Psoas muscle (tissue), 8 donors: ENCODE measurements around the gene SELENOV. TPM values are rescaled to one million over a fixed set of nuclear protein-coding genes. Genes with fewer than 3 reads are reported as not detected.

ENCODE experiments used
- ATAC-seq, 4 donors: fragments of 200-7000 bp; cut with Tn5 transposase; one replicate each; pipeline ENCODE4 v1.9.1; 2020; ENCODE audit warnings: moderate library complexity in 3 of 4, mild to moderate bottlenecking in 2 of 4
- DNase-seq, 2 donors: peaks; one replicate each; pipeline ENCODE4 v3.0.0-alpha.2; 2020
- H3K27ac ChIP-seq: fragments of 200-600 bp; one replicate; pipeline ENCODE4 v1.8.0; 2022
- H3K27me3 ChIP-seq, 3 donors: fragments of 200-600 bp in 1 of 3; one replicate each; pipeline versions ENCODE4 v1.6.1 to v1.8.0; 2013 to 2022; ENCODE audit warnings: low read length in 2 of 3, mild to moderate bottlenecking in 2 of 3, moderate library complexity in 1 of 3; ENCODE audit not compliant: insufficient read depth in 3 of 3
- H3K36me3 ChIP-seq, 2 donors: fragments of 200-600 bp in 1 of 2; one replicate each; pipeline versions ENCODE4 v1.6.1 to v1.8.0; 2013 to 2022; ENCODE audit warnings: low read depth in 1 of 2, mild to moderate bottlenecking in 1 of 2, moderate library complexity in 1 of 2; ENCODE audit not compliant: insufficient read depth in 1 of 2
- H3K4me1 ChIP-seq: fragments of 200-600 bp; one replicate; pipeline ENCODE4 v1.8.0; 2022
- H3K4me3 ChIP-seq: fragments of 200-600 bp; one replicate; pipeline ENCODE4 v1.8.0; 2022; ENCODE audit warnings: mild to moderate bottlenecking
- H3K9me3 ChIP-seq: fragments of 200-600 bp; one replicate; pipeline ENCODE4 v1.8.0; 2022
- WGBS, 3 donors: extraction: QIAGEN DNeasy Blood & Tissue Kit; methylation state at CpG; one replicate each; pipeline versions ENCODE4 v1.1.6 to v1.1.7; 2013; 5-methylcytosine and 5-hydroxymethylcytosine counted together
- intact Hi-C, 2 donors: fragments of 100-400 bp; cut with DNase I; formaldehyde crosslinking; loops; one replicate each; pipeline versions ENCODE4 v1.11.0 to v1.14.2; 2022
- polyA plus RNA-seq, 3 donors: library from polyadenylated mRNA; stranded (reverse); fragments of 200-250 nt; gene quantifications; one replicate each; pipeline ENCODE4 v1.2.3, GENCODE V29; 2013
- total RNA-seq, 4 donors: library from RNA; stranded (reverse); fragmentation: NEBNext Ultra II Directional in 2 of 4; extraction: Animal tissue kit (Norgen Biotek cat#: 25700) in 2 of 4; gene quantifications; one replicate each; pipeline versions ENCODE4 v1.2.1 to v1.2.4, GENCODE V29; 2021 to 2023
- TF ChIP-seq, protein P1 (sequence below): fragments of 200-600 bp; IDR thresholded peaks from one replicate; pipeline ENCODE4 v1.8.0; 2022; ENCODE audit warnings: antibody characterized with exemption
- donor health status: healthy with polysubstance abuse.
- donor health status: DM: no; HTN: no; CAD: no; lungs with moderate emphysema.
- donor health status: Bipolar disorder and iron deficiency.
- donor health status: healthy.
- donor health status: DM: yes; HTN: yes; CAD: no.
- donor health status: DM: no; HTN: no; CAD: no.
- donor health status: DM: no; HTN: no; CAD: no.
- donor health status: DM: yes; HTN: yes; CAD: no.

SELENOV gene
- total and polyA plus RNA-seq, 7 donors: not detected

DNA sequence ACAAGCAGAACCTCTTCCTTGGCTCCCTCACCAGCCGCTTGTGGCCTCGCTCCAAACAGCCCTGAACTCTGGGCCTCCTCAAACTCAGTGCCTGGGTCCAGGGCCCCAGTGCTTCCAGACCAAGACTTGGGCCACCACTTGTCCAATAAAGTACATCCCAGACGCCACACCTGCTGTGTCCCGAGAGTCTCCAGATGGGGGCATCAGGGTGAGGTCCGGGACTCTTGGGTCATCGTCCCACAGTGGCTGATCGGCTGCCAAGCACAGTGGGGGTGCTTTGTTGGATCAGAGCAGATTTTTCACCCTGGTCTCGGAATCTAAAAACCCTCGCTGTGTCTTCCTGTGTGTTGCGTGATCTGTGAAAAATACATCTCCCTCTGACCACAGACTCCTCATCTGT is 25.2 kb upstream of the SELENOV start:
- Histone ChIP-seq H3K9me3 (no peaks in the 10 kb centered on the region), H3K36me3 (peaks cover 13 to 76% of the 10 kb centered on the region in 2 donors), H3K27ac (no peak overlapping the region), H3K27me3 (no peaks in the 10 kb centered on the region), H3K4me3 (no peak overlapping the region), H3K4me1 (no peaks in the 10 kb centered on the region)
- intact Hi-C loops: no loop called here
- ATAC-seq (no peak), DNase-seq (no peak)
- TF ChIP-seq, protein P1, sequence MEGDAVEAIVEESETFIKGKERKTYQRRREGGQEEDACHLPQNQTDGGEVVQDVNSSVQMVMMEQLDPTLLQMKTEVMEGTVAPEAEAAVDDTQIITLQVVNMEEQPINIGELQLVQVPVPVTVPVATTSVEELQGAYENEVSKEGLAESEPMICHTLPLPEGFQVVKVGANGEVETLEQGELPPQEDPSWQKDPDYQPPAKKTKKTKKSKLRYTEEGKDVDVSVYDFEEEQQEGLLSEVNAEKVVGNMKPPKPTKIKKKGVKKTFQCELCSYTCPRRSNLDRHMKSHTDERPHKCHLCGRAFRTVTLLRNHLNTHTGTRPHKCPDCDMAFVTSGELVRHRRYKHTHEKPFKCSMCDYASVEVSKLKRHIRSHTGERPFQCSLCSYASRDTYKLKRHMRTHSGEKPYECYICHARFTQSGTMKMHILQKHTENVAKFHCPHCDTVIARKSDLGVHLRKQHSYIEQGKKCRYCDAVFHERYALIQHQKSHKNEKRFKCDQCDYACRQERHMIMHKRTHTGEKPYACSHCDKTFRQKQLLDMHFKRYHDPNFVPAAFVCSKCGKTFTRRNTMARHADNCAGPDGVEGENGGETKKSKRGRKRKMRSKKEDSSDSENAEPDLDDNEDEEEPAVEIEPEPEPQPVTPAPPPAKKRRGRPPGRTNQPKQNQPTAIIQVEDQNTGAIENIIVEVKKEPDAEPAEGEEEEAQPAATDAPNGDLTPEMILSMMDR: no peak
- 70 to 72% (median 72%) methylated on average over 10 of the region's 10 CpGs for WGBS, 3 donors

GRCh38 chr19:39492225-39492624 is 22.7 kb upstream of the SELENOV start:
- no peak for ATAC-seq
- H3K27me3 ChIP-seq: peaks cover 0 to 14% (median 0%) of the 10 kb centered on the region in 3 donors
- TF ChIP-seq, protein P1: no peak
- DNase-seq: no peak
- intact Hi-C loops: no loop called here
- 89 to 93% (median 91%) methylated on average over 6 of the region's 6 CpGs for WGBS, 3 donors
- H3K9me3 ChIP-seq: no peaks in the 10 kb centered on the region
- no peak overlapping the region for H3K4me3 ChIP-seq
- no peak overlapping the region for H3K27ac ChIP-seq
- no peaks in the 10 kb centered on the region for H3K4me1 ChIP-seq
- peaks cover 13 to 52% of the 10 kb centered on the region in 2 donors for H3K36me3 ChIP-seq

- intact Hi-C loops: no loop called here
- ATAC-seq: no peak
These were observed 22.2 kb upstream of the SELENOV start for GRCh38 chr19:39492788-39493187.

DNA sequence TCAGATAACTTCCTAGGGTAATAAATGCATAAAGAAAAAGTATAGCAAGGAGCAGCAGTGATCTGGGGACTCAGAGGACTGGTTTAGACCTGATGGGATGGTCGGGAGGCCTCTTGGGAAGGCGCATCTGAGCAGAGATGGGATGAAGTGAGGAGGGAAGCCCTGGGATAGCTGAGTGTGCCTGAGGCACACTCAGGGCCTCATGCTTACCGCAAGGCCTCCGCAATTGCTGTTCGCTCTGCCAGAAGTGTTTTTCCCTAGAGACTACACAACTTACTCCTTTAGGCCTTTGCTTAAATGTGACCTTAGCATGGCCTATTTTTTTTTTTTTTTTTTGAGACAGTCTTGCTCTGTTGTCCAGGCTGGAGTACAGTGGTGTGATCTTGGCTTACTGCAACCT is 20.3 kb upstream of the SELENOV start:
- 73 to 76% (median 75%) methylated on average over 5 of the region's 5 CpGs for WGBS, 3 donors
- intact Hi-C loops: loop anchor here in 1 of 2 donors (5.0 kb wide), 1 partner anchor 38 kb away; the partner anchor contains the start of gene EID2B
- DNase-seq (no peak), ATAC-seq (no peak)
- TF ChIP-seq, protein P1: no peak
- Histone ChIP-seq H3K36me3 (peaks cover 7 to 27% of the 10 kb centered on the region in 2 donors), H3K27ac (no peak overlapping the region), H3K27me3 (peaks cover 0 to 38% (median 12%) of the 10 kb centered on the region in 3 donors), H3K4me1 (peaks cover 18% of the 10 kb centered on the region), H3K9me3 (no peaks in the 10 kb centered on the region), H3K4me3 (no peak overlapping the region)

More at GRCh38 chr19:39492788-39493187, 22.2 kb upstream of the SELENOV start:
- no peaks in the 10 kb centered on the region for H3K9me3 ChIP-seq
- H3K36me3 ChIP-seq: peaks cover 13 to 46% of the 10 kb centered on the region in 2 donors
- DNase-seq: no peak
- TF ChIP-seq, protein P1: no peak
- H3K27me3 ChIP-seq: peaks cover 0 to 20% (median 2%) of the 10 kb centered on the region in 3 donors
- H3K4me1 ChIP-seq: peaks cover 3% of the 10 kb centered on the region
- no peak overlapping the region for H3K27ac ChIP-seq
- H3K4me3 ChIP-seq: no peak overlapping the region
- 73 to 80% (median 75%) methylated on average over 2 to 3 of the region's 3 CpGs for WGBS, 3 donors

DNA sequence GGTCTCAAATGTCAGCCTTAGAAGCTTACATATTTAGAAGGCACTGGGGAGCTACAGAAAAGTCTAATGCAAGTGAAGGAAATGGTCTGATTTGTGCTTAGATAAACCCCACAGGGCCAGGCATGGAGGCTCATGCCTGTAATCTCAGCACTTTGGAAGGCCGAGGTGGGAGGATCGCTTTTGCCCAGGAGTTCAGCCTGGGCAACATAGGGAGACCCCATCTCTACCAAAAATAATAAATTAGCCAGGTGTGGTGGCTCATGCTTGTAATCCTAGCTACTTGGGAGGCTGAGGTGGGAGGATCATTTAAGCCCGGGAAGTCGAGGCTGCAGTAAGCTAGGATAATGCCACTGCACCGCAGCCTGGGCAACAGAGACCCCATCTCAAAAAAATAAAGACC is 18.9 kb upstream of the SELENOV start:
- intact Hi-C loops: loop anchor here in 1 of 2 donors (5.0 kb wide), 1 partner anchor 36 kb away; the partner anchor contains the start of gene EID2B

More for the DNA sequence above, 18.9 kb upstream of the SELENOV start:
- Histone ChIP-seq H3K27ac (no peak overlapping the region), H3K4me3 (no peak overlapping the region), H3K27me3 (peaks cover 0 to 51% (median 16%) of the 10 kb centered on the region in 3 donors), H3K9me3 (no peaks in the 10 kb centered on the region), H3K4me1 (peaks cover 18% of the 10 kb centered on the region), H3K36me3 (peaks cover 4 to 13% of the 10 kb centered on the region in 2 donors)
- TF ChIP-seq, protein P1: no peak
- DNase-seq (no peak), ATAC-seq (no peak)
- WGBS, 3 donors: 56 to 59% (median 57%) methylated on average over 5 of the region's 5 CpGs
